ENCODE results near the gene PCDHA5. TPM values are rescaled to one million over a fixed set of nuclear protein-coding genes. Genes with fewer than 3 reads are reported as not detected.
A peak's percentile ranks its signal among the peaks of the same experiment; 100 is the strongest.
"Not testable (repeated sequence)": the region's sequence is repeated elsewhere in the genome, so short reads cannot be mapped to it uniquely, and the experiment has no call there.

Gene PCDHA5
- total and polyA plus RNA-seq, 4 donors, result 1.4 to 4.4 (median 3.4) TPM

- peaks cover 4% of the 10 kb centered on the region for H3K9me3 ChIP-seq (ENCODE audit: control insufficient read depth, insufficient read depth, low read length)
- H3K27me3 ChIP-seq (ENCODE audit: control insufficient read depth, insufficient read depth, low read length), result no peaks in the 10 kb centered on the region
- DNase-seq (ENCODE audit: low read depth in 4 of 6, low spot score in 6 of 6), result peak in 1 of 6 donors; percentile 38
- peaks cover 2% of the 10 kb centered on the region for H3K36me3 ChIP-seq (ENCODE audit: control insufficient read depth, insufficient read depth, low read length)
- H3K4me1 ChIP-seq (ENCODE audit: control insufficient read depth, insufficient read depth, low read length), result no peaks in the 10 kb centered on the region
- no peak within 1 kb of the TSS for H3K4me3 ChIP-seq (ENCODE audit: low read depth, low read length)
- 24% methylated on average over 42 of the region's 47 CpGs for WGBS (ENCODE audit: insufficient coverage)
- no peak within 1 kb of the TSS for H3K27ac ChIP-seq (ENCODE audit: low read depth, low read length)
Measured at GRCh38 chr5:140840978-140841962, 19.9 kb downstream of the PCDHA5 start, which contains the start of gene PCDHA8. Gene PCDHA8, plus strand, starts transcription at chr5:140841187. Its CDS starts 135 bp downstream, at chr5:140841322.

GRCh38 chr5:140842798-140843733 lies 21.7 kb downstream of the PCDHA5 start:
- DNase-seq (ENCODE audit: low read depth in 4 of 6, low spot score in 6 of 6), result no peak
- H3K9me3 ChIP-seq (ENCODE audit: control insufficient read depth, insufficient read depth, low read length), result peaks cover 3% of the 10 kb centered on the region
- 38% methylated on average over 86 of the region's 87 CpGs for WGBS (ENCODE audit: insufficient coverage)

GRCh38 chr5:140848139-140849102 lies 27.0 kb downstream of the PCDHA5 start, which contains the start of gene PCDHA9:
Gene PCDHA9, plus strand, starts transcription at chr5:140848382. Its CDS starts 114 bp downstream, at chr5:140848496.
- H3K4me3 ChIP-seq (ENCODE audit: low read depth, low read length), result not testable (repeated sequence)

More at GRCh38 chr5:140842798-140843733, 21.7 kb downstream of the PCDHA5 start:
- H3K4me3 ChIP-seq (ENCODE audit: low read depth, low read length), result no peak overlapping the region
- H3K27ac ChIP-seq (ENCODE audit: low read depth, low read length), result no peak overlapping the region
- H3K36me3 ChIP-seq (ENCODE audit: control insufficient read depth, insufficient read depth, low read length), result no peaks in the 10 kb centered on the region
- H3K4me1 ChIP-seq (ENCODE audit: control insufficient read depth, insufficient read depth, low read length), result no peaks in the 10 kb centered on the region
- H3K27me3 ChIP-seq (ENCODE audit: control insufficient read depth, insufficient read depth, low read length), result no peaks in the 10 kb centered on the region

GRCh38 chr5:140849831-140850634 lies 28.6 kb downstream of the PCDHA5 start:
- H3K9me3 ChIP-seq (ENCODE audit: control insufficient read depth, insufficient read depth, low read length); H3K27me3 ChIP-seq (ENCODE audit: control insufficient read depth, insufficient read depth, low read length); H3K27ac ChIP-seq (ENCODE audit: low read depth, low read length); H3K4me3 ChIP-seq (ENCODE audit: low read depth, low read length); DNase-seq (ENCODE audit: low read depth in 4 of 6, low spot score in 6 of 6); H3K36me3 ChIP-seq (ENCODE audit: control insufficient read depth, insufficient read depth, low read length); H3K4me1 ChIP-seq (ENCODE audit: control insufficient read depth, insufficient read depth, low read length): not testable (repeated sequence)
- WGBS (ENCODE audit: insufficient coverage), result 36% methylated on average over 101 of the region's 101 CpGs

More at GRCh38 chr5:140848139-140849102, 27.0 kb downstream of the PCDHA5 start, which contains the start of gene PCDHA9:
- not testable (repeated sequence) for H3K4me1 ChIP-seq (ENCODE audit: control insufficient read depth, insufficient read depth, low read length); H3K27ac ChIP-seq (ENCODE audit: low read depth, low read length); H3K27me3 ChIP-seq (ENCODE audit: control insufficient read depth, insufficient read depth, low read length); H3K9me3 ChIP-seq (ENCODE audit: control insufficient read depth, insufficient read depth, low read length); H3K36me3 ChIP-seq (ENCODE audit: control insufficient read depth, insufficient read depth, low read length)
- 21% methylated on average over 23 of the region's 48 CpGs for WGBS (ENCODE audit: insufficient coverage)
- DNase-seq (ENCODE audit: low read depth in 4 of 6, low spot score in 6 of 6), result peak in 2 of 6 donors; percentile 4 to 30

GRCh38 chr5:140855772-140856674 lies 34.6 kb downstream of the PCDHA5 start, which contains the start of gene PCDHA10:
Gene PCDHA10, plus strand, starts transcription at chr5:140855897. Its CDS starts 152 bp downstream, at chr5:140856049.
- Histone ChIP-seq H3K27ac (ENCODE audit: low read depth, low read length) (no peak within 1 kb of the TSS), H3K4me1 (ENCODE audit: control insufficient read depth, insufficient read depth, low read length) (no peaks in the 10 kb centered on the region), H3K27me3 (ENCODE audit: control insufficient read depth, insufficient read depth, low read length) (no peaks in the 10 kb centered on the region), H3K9me3 (ENCODE audit: control insufficient read depth, insufficient read depth, low read length) (peaks cover 2% of the 10 kb centered on the region), H3K4me3 (ENCODE audit: low read depth, low read length) (peak within 1 kb of the TSS; percentile 9), H3K36me3 (ENCODE audit: control insufficient read depth, insufficient read depth, low read length) (peaks cover 2% of the 10 kb centered on the region)
- WGBS (ENCODE audit: insufficient coverage), result 16% methylated on average over 26 of the region's 44 CpGs
- peak in 3 of 6 donors; percentile 19 to 55 (median 52) for DNase-seq (ENCODE audit: low read depth in 4 of 6, low spot score in 6 of 6)

GRCh38 chr5:140857177-140857986 lies 36.0 kb downstream of the PCDHA5 start:
- Histone ChIP-seq H3K9me3 (ENCODE audit: control insufficient read depth, insufficient read depth, low read length) (peaks cover 9% of the 10 kb centered on the region), H3K4me3 (ENCODE audit: low read depth, low read length) (no peak overlapping the region), H3K27me3 (ENCODE audit: control insufficient read depth, insufficient read depth, low read length) (no peaks in the 10 kb centered on the region), H3K36me3 (ENCODE audit: control insufficient read depth, insufficient read depth, low read length) (peaks cover 3% of the 10 kb centered on the region), H3K4me1 (ENCODE audit: control insufficient read depth, insufficient read depth, low read length) (no peaks in the 10 kb centered on the region), H3K27ac (ENCODE audit: low read depth, low read length) (no peak overlapping the region)
- no peak for DNase-seq (ENCODE audit: low read depth in 4 of 6, low spot score in 6 of 6)
- WGBS (ENCODE audit: insufficient coverage), result 46% methylated on average over 94 of the region's 94 CpGs

- WGBS (ENCODE audit: insufficient coverage), result 50% methylated on average over 22 of the region's 22 CpGs
- DNase-seq (ENCODE audit: low read depth in 4 of 6, low spot score in 6 of 6), result no peak
Measured at GRCh38 chr5:140857987-140858240, 36.5 kb downstream of the PCDHA5 start.

More at GRCh38 chr5:140857987-140858240, 36.5 kb downstream of the PCDHA5 start:
- peaks cover 9% of the 10 kb centered on the region for H3K36me3 ChIP-seq (ENCODE audit: control insufficient read depth, insufficient read depth, low read length)
- H3K4me3 ChIP-seq (ENCODE audit: low read depth, low read length), result no peak overlapping the region
- H3K9me3 ChIP-seq (ENCODE audit: control insufficient read depth, insufficient read depth, low read length), result peaks cover 14% of the 10 kb centered on the region
- no peak overlapping the region for H3K27ac ChIP-seq (ENCODE audit: low read depth, low read length)
- H3K27me3 ChIP-seq (ENCODE audit: control insufficient read depth, insufficient read depth, low read length), result no peaks in the 10 kb centered on the region
- no peaks in the 10 kb centered on the region for H3K4me1 ChIP-seq (ENCODE audit: control insufficient read depth, insufficient read depth, low read length)
